Neural progenitor cell (in vitro differentiated cells): ENCODE results near the gene SLC25A13. TPM values are rescaled to one million over a fixed set of nuclear protein-coding genes. Genes with fewer than 3 reads are reported as not detected.

ENCODE experiments used
- DNase-seq: peaks from one replicate; pipeline ENCODE4 v3.0.0-alpha.2; 2016; ENCODE audit warnings: low spot score
- H2AFZ ChIP-seq: fragments of 200-600 bp; sonication (generic); replicated peaks from 2 replicates; pipeline ENCODE4 v1.6.1; 2016; ENCODE audit warnings: antibody characterized with exemption
- H3F3A ChIP-seq: fragments of 200-600 bp; sonication (generic); 2 replicates; pipeline ENCODE4 v1.6.1; 2016; ENCODE audit warnings: antibody characterized with exemption, low read depth
- H3K27ac ChIP-seq: fragments of 200-600 bp; sonication (generic); 2 replicates; pipeline ENCODE4 v1.5.1; 2016; ENCODE audit warnings: mild to moderate bottlenecking
- H3K27me3 ChIP-seq: fragments of 200-600 bp; sonication (generic); 2 replicates; pipeline ENCODE4 v1.6.1; 2016; ENCODE audit warnings: mild to moderate bottlenecking, moderate library complexity
- H3K36me3 ChIP-seq: fragments of 200-600 bp; sonication (generic); 2 replicates; pipeline ENCODE4 v1.5.1; 2016
- H3K4me1 ChIP-seq: fragments of 200-600 bp; sonication (generic); 2 replicates; pipeline ENCODE4 v1.6.1; 2016; ENCODE audit warnings: mixed run types
- H3K4me2 ChIP-seq: fragments of 200-600 bp; sonication (generic); 2 replicates; pipeline ENCODE4 v1.6.1; 2016
- H3K4me3 ChIP-seq: fragments of 200-600 bp; sonication (generic); 2 replicates; pipeline ENCODE4 v1.5.1; 2016
- H3K79me2 ChIP-seq: fragments of 200-600 bp; sonication (generic); 2 replicates; pipeline ENCODE4 v1.6.1; 2016; ENCODE audit warnings: low read depth
- H3K9ac ChIP-seq: fragments of 200-600 bp; sonication (generic); 2 replicates; pipeline ENCODE4 v1.6.1; 2016
- H3K9me3 ChIP-seq: fragments of 200-600 bp; sonication (generic); 2 replicates; pipeline ENCODE4 v1.5.1; 2016; ENCODE audit warnings: low read depth
- H4K20me1 ChIP-seq: fragments of 200-600 bp; sonication (generic); 2 replicates; pipeline ENCODE4 v1.6.1; 2016; ENCODE audit warnings: low read depth
- H3K27ac Mint-ChIP-seq: 3 replicates; pipeline ENCODE4 v1.8.0; 2021; ENCODE audit warnings: mixed read lengths
- H3K27me3 Mint-ChIP-seq: 2 replicates; pipeline ENCODE4 v1.8.0; 2022; ENCODE audit warnings: low read depth, mild to moderate bottlenecking, inconsistent platforms, moderate library complexity, mixed read lengths; ENCODE audit not compliant: insufficient read depth
- H3K36me3 Mint-ChIP-seq: 3 replicates; pipeline ENCODE4 v1.8.0; 2021; ENCODE audit warnings: mixed read lengths
- H3K4me1 Mint-ChIP-seq: 3 replicates; pipeline ENCODE4 v1.8.0; 2021; ENCODE audit warnings: mixed read lengths
- H3K4me3 Mint-ChIP-seq: 3 replicates; pipeline ENCODE4 v1.8.0; 2021; ENCODE audit warnings: mild to moderate bottlenecking, moderate library complexity, mixed read lengths
- H3K9me3 Mint-ChIP-seq: 3 replicates; pipeline ENCODE4 v1.8.0; 2020; ENCODE audit warnings: mixed read lengths
- EZH2 ChIP-seq: fragments of 200-600 bp; sonication (generic); IDR thresholded peaks from 2 replicates; pipeline ENCODE4 v1.6.1; 2017; ENCODE audit warnings: antibody characterized with exemption, mild to moderate bottlenecking, moderate library complexity
- EZH2phosphoT487 ChIP-seq: fragments of 200-600 bp; sonication (generic); IDR thresholded peaks from 2 replicates; pipeline ENCODE4 v1.6.1; 2017; ENCODE audit warnings: antibody characterized with exemption
- total RNA-seq: library from RNA; depleted of rRNA; stranded (reverse); fragments of >200 nt; gene quantifications from 2 replicates; pipeline ENCODE4 v1.2.3, GENCODE V29; 2015; ENCODE audit warnings: low replicate concordance
- TF ChIP-seq, protein P1 (sequence below): fragments of 200-600 bp; sonication (generic); IDR thresholded peaks from 2 replicates; pipeline ENCODE4 v1.5.1; 2017; ENCODE audit warnings: antibody characterized with exemption, mild to moderate bottlenecking

SLC25A13 gene
- total RNA-seq, 1 donor from 2014 or later: 83.3 TPM

DNA sequence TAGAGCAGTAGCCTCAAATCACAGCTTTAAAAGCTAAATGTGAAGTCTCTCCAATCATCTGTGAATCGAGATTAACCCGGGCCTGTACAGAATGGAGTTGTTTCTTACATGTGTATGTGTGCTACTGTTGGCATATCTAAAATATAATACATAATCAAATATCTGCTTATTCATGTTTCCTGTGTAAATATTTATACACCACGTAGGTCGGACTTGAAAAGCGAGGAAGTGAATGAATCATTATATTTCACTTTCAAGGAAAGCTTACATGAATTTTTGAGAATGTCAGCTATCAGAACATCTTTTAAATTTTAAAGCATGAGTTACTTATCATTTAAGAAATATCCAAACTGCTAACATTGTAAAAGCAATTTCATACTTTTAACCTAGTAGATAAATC is 233.3 kb downstream of the SLC25A13 start:
- no peaks in the 10 kb centered on the region for H3K9me3 Mint-ChIP-seq
- H4K20me1 ChIP-seq: no peaks in the 10 kb centered on the region
- H3K27ac Mint-ChIP-seq: no peak overlapping the region
- no peak for TF ChIP-seq EZH2
- TF ChIP-seq, protein P1, sequence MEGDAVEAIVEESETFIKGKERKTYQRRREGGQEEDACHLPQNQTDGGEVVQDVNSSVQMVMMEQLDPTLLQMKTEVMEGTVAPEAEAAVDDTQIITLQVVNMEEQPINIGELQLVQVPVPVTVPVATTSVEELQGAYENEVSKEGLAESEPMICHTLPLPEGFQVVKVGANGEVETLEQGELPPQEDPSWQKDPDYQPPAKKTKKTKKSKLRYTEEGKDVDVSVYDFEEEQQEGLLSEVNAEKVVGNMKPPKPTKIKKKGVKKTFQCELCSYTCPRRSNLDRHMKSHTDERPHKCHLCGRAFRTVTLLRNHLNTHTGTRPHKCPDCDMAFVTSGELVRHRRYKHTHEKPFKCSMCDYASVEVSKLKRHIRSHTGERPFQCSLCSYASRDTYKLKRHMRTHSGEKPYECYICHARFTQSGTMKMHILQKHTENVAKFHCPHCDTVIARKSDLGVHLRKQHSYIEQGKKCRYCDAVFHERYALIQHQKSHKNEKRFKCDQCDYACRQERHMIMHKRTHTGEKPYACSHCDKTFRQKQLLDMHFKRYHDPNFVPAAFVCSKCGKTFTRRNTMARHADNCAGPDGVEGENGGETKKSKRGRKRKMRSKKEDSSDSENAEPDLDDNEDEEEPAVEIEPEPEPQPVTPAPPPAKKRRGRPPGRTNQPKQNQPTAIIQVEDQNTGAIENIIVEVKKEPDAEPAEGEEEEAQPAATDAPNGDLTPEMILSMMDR: no peak
- no peak for TF ChIP-seq EZH2phosphoT487
- H3K27me3 ChIP-seq: no peaks in the 10 kb centered on the region
- no peak overlapping the region for H3K4me3 Mint-ChIP-seq
- no peaks in the 10 kb centered on the region for H3K27me3 Mint-ChIP-seq
- no peaks in the 10 kb centered on the region for H3K4me1 Mint-ChIP-seq
- H3K9ac ChIP-seq: no peak overlapping the region
- no peak overlapping the region for H3K27ac ChIP-seq
- no peaks in the 10 kb centered on the region for H3F3A ChIP-seq
- no peaks in the 10 kb centered on the region for H3K4me1 ChIP-seq
- H3K4me2 ChIP-seq: no peak overlapping the region
- H3K4me3 ChIP-seq: no peak overlapping the region
- no peaks in the 10 kb centered on the region for H3K36me3 Mint-ChIP-seq
- H3K9me3 ChIP-seq: no peaks in the 10 kb centered on the region
- no peak overlapping the region for H2AFZ ChIP-seq
- no peaks in the 10 kb centered on the region for H3K79me2 ChIP-seq
- no peaks in the 10 kb centered on the region for H3K36me3 ChIP-seq
- no peak for DNase-seq

DNA sequence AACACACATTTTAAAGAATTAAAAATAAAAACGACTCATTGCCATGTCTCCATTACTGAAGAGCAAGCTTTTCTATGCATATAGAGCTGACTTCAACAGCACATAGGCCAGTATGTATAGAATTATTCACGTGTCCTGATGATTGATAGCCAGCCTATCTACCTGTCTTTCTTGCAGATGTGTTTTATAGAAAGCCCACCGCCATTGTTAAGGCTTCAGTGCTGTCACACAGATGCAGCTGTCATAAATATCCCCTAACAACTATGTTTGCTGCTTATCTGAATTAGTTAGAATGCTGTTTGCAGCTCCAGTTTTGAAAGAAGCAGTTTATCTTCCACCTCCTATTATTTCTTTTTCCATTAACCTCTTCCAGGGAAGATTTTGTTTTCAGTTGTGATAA is 235.9 kb downstream of the SLC25A13 start:
- Histone ChIP-seq H3K4me2 (no peak overlapping the region), H3K27me3 (no peaks in the 10 kb centered on the region), H3K9ac (no peak overlapping the region), H3K36me3 (no peaks in the 10 kb centered on the region), H2AFZ (no peak overlapping the region), H3K9me3 (no peaks in the 10 kb centered on the region), H4K20me1 (no peaks in the 10 kb centered on the region), H3K4me1 (no peaks in the 10 kb centered on the region), H3K79me2 (no peaks in the 10 kb centered on the region), H3K27ac (no peak overlapping the region), H3K4me3 (no peak overlapping the region), H3F3A (no peaks in the 10 kb centered on the region)
- no peak for TF ChIP-seq EZH2phosphoT487
- no peak for TF ChIP-seq EZH2
- TF ChIP-seq, protein P1: no peak
- DNase-seq: no peak
- H3K9me3 Mint-ChIP-seq: no peaks in the 10 kb centered on the region
- no peaks in the 10 kb centered on the region for H3K27me3 Mint-ChIP-seq
- H3K36me3 Mint-ChIP-seq: no peaks in the 10 kb centered on the region
- H3K27ac Mint-ChIP-seq: no peak overlapping the region
- H3K4me1 Mint-ChIP-seq: no peaks in the 10 kb centered on the region
- no peak overlapping the region for H3K4me3 Mint-ChIP-seq

DNA sequence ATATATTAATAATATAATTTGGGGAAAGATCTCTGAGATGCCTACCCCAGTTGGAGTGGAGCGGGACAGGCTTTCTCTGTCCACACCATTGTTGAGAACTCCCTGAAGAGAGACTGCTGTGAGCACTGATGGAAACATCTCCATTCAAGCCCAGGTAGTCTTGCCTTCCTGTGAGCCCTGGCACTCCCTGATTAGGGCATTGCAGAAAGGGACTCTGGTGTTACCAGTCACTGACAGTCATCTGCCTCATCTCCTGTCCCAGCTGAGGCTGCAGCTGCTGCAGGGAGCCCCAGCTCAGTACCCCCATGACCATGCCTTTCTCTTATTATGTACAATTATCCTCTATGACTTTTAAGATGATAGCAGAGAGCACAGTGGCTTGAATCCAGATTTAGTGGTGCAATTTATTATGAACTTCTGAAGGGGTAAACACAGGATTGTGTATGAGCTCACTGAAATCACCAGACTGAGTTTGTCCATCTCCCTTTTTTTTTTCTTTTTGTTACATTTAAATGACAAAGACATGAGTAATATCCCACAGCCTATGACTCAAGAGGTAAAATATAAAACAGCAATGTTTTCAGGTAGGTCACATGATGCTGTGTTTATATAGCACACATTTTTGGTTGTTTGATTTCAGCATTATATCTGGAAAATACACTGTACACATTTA is 236.9 kb downstream of the SLC25A13 start:
- H3K9me3 ChIP-seq: no peaks in the 10 kb centered on the region

More for the DNA sequence above, 236.9 kb downstream of the SLC25A13 start:
- H3K79me2 ChIP-seq: no peaks in the 10 kb centered on the region
- no peak overlapping the region for H2AFZ ChIP-seq
- no peak for DNase-seq
- TF ChIP-seq EZH2phosphoT487 (no peak), EZH2 (no peak)
- TF ChIP-seq, protein P1: no peak
- no peaks in the 10 kb centered on the region for H4K20me1 ChIP-seq
- peaks cover 4% of the 10 kb centered on the region for H3K4me1 ChIP-seq
- no peaks in the 10 kb centered on the region for H3K36me3 ChIP-seq
- H3K27me3 ChIP-seq: no peaks in the 10 kb centered on the region
- no peaks in the 10 kb centered on the region for H3F3A ChIP-seq
- no peak overlapping the region for H3K27ac Mint-ChIP-seq
- H3K9me3 Mint-ChIP-seq: no peaks in the 10 kb centered on the region
- H3K4me3 ChIP-seq: no peak overlapping the region
- H3K27ac ChIP-seq: no peak overlapping the region
- H3K4me2 ChIP-seq: no peak overlapping the region
- H3K27me3 Mint-ChIP-seq: no peaks in the 10 kb centered on the region
- no peak overlapping the region for H3K4me3 Mint-ChIP-seq
- H3K36me3 Mint-ChIP-seq: no peaks in the 10 kb centered on the region
- H3K9ac ChIP-seq: no peak overlapping the region
- H3K4me1 Mint-ChIP-seq: no peaks in the 10 kb centered on the region
